ENCODE results near the gene CREB3L1.

DNA sequence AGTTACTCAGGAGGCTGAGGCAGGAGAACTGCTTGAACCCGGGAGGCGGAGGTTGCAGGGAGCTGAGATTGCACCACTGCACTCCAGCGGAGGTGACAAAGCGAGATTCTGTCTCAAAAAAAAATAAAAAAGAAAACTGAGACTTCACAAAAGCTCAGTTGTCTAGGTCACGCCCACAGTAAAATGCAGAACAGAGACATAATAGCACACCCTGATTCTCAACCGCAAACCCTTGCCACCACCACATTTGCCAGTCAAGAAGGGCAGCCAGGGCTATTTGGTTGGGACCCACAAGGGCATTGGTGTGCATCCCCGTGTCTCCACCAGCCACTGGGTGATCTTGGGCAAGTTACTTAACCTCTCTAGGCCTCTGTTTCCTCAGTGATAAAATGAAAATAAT lies 25.4 kb downstream of the CREB3L1 start:
- TF ChIP-seq CTCF (IDR thresholded peaks at IDR 0.05) (no peak), EP300 (IDR thresholded peaks at IDR 0.05) (no peak), POLR2A (IDR thresholded peaks at IDR 0.05) (no peak)

Measured in sigmoid colon (tissue), 4 donors.